ENCODE measurements around the gene MEFV.

The MEFV gene

GRCh38 chr16:3235856-3236669 lies 20.4 kb downstream of the MEFV start:
- Histone ChIP-seq H3K27ac (no peak overlapping the region), H3K4me3 (no peak overlapping the region)
- no peak for TF ChIP-seq CTCF (IDR thresholded peaks at IDR 0.05)
- DNase-seq (ENCODE audit: low spot score): no peak

- peak within 1 kb of the TSS; percentile 89 for H3K4me3 ChIP-seq
- no peak for TF ChIP-seq CTCF (IDR thresholded peaks at IDR 0.05)
- peak within 1 kb of the TSS; percentile 93 to 96 for H3K27ac ChIP-seq
- peak; percentile 97 for DNase-seq (ENCODE audit: low spot score)
These were observed 21.4 kb downstream of the MEFV start, which contains the start of gene ZNF200 for GRCh38 chr16:3234857-3235561. Gene ZNF200, minus strand, starts transcription at chr16:3235158. Its CDS starts 1,403 bp downstream, at chr16:3233755.

GRCh38 chr16:3234543-3234856 lies 21.9 kb downstream of the MEFV start:
- Histone ChIP-seq H3K27ac (peak overlapping the region; percentile 93 to 96), H3K4me3 (peak overlapping the region; percentile 89)
- TF ChIP-seq CTCF (IDR thresholded peaks at IDR 0.05): no peak
- DNase-seq (ENCODE audit: low spot score): no peak

- peak overlapping the region; percentile 42 for H3K4me3 ChIP-seq
- no peak for TF ChIP-seq CTCF (IDR thresholded peaks at IDR 0.05)
- H3K27ac ChIP-seq: no peak overlapping the region
- DNase-seq (ENCODE audit: low spot score): no peak
These were observed 32.4 kb downstream of the MEFV start for GRCh38 chr16:3223913-3224515.

- Histone ChIP-seq H3K27ac (no peak overlapping the region), H3K4me3 (no peak overlapping the region)
- TF ChIP-seq CTCF (IDR thresholded peaks at IDR 0.05): no peak
- DNase-seq (ENCODE audit: low spot score): no peak
These were observed 35.6 kb downstream of the MEFV start for GRCh38 chr16:3220839-3221238.

GRCh38 chr16:3216263-3216640 lies 40.2 kb downstream of the MEFV start:
- TF ChIP-seq CTCF (IDR thresholded peaks at IDR 0.05): no peak
- no peak for DNase-seq (ENCODE audit: low spot score)
- Histone ChIP-seq H3K4me3 (no peak overlapping the region), H3K27ac (no peak overlapping the region)

All from coronary artery (tissue), 2 donors.